Activated naive CD8-positive, alpha-beta T cell treated with anti-CD3 and anti-CD28 coated beads, Interleukin-2, amount 10 ng/mL, durations not matched to agents 7 days and 5 days (primary cell): ENCODE results near the gene KCTD16. TPM values are rescaled to one million over a fixed set of nuclear protein-coding genes. Genes with fewer than 3 reads are reported as not detected.

Experiments used
- ATAC-seq: fragments of 150-1000 bp; cut with Tn5 transposase; one replicate; pipeline ENCODE4 v1.10.0; 2021; ENCODE audit warnings: low read depth, moderate library complexity
- POLR2A ChIA-PET: fragments of 350-600 bp; sonication (Branson Sonifier 250); formaldehyde crosslinking; loops from one replicate; lab custom pipeline; 2021; ENCODE audit warnings: antibody characterized with exemption; lab: Charles Lee
- DNase-seq: peaks from one replicate; pipeline ENCODE4 v3.0.0; 2021
- H3K27ac Mint-ChIP-seq: one replicate; pipeline ENCODE4 v1.8.0; 2022; ENCODE audit warnings: mild to moderate bottlenecking, mixed read lengths
- H3K27me3 Mint-ChIP-seq: one replicate; pipeline ENCODE4 v1.8.0; 2022; ENCODE audit warnings: mild to moderate bottlenecking, moderate library complexity, mixed read lengths
- H3K36me3 Mint-ChIP-seq: one replicate; pipeline ENCODE4 v1.8.0; 2021; ENCODE audit warnings: mild to moderate bottlenecking, mixed read lengths
- H3K4me1 Mint-ChIP-seq: one replicate; pipeline ENCODE4 v1.8.0; 2021; ENCODE audit warnings: mixed read lengths
- H3K4me3 Mint-ChIP-seq: one replicate; pipeline ENCODE4 v1.8.0; 2022; ENCODE audit warnings: mild to moderate bottlenecking, moderate library complexity, mixed read lengths
- H3K9me3 Mint-ChIP-seq: one replicate; pipeline ENCODE4 v1.8.0; 2021; ENCODE audit warnings: mixed read lengths
- total RNA-seq, 2 experiments: library from RNA; stranded (reverse); gene quantifications; one replicate each; pipeline ENCODE4 v1.2.3, GENCODE V29; 2021

KCTD16 gene
- under 1 TPM; 0.17 to 0.22 TPM for total RNA-seq

GRCh38 chr5:144170276-144171024, at the start of gene KCTD16, which contains the start of gene YIPF5:
Gene KCTD16, plus strand, starts transcription at chr5:144170873.
Gene YIPF5, minus strand, starts transcription at chr5:144170659. Its CDS starts 704 bp downstream, at chr5:144169955.
- Mint-ChIP-seq H3K4me1 (peaks cover 35% of the 10 kb centered on the region), H3K27me3 (peaks cover 2% of the 10 kb centered on the region), H3K4me3 (peak within 1 kb of the TSS; percentile 90), H3K9me3 (no peaks in the 10 kb centered on the region), H3K27ac (peak within 1 kb of the TSS; percentile 84), H3K36me3 (peaks cover 13% of the 10 kb centered on the region)
- ATAC-seq = peak; percentile 99
- POLR2A ChIA-PET = interaction anchor here (0.5 to 2.5 kb wide), 7 partner anchors 11 to 1168 kb away, joined by 3 to 36 read pairs (median 5); partner anchors contain the start of gene NR3C1
- DNase-seq = peak; percentile 95

GRCh38 chr5:144121577-144121976, 49.1 kb upstream of the KCTD16 start:
- Mint-ChIP-seq H3K4me3 (no peak overlapping the region), H3K27me3 (peaks cover 2% of the 10 kb centered on the region), H3K9me3 (no peaks in the 10 kb centered on the region), H3K4me1 (no peaks in the 10 kb centered on the region), H3K36me3 (no peaks in the 10 kb centered on the region), H3K27ac (no peak overlapping the region)
- POLR2A ChIA-PET = no interaction called here
- ATAC-seq (no peak), DNase-seq (no peak)

- no peaks in the 10 kb centered on the region for H3K4me1 Mint-ChIP-seq
- POLR2A ChIA-PET = no interaction called here
- H3K27ac Mint-ChIP-seq = no peak overlapping the region
- DNase-seq (no peak), ATAC-seq (no peak)
- no peak overlapping the region for H3K4me3 Mint-ChIP-seq
- H3K27me3 Mint-ChIP-seq = peaks cover 2% of the 10 kb centered on the region
- no peaks in the 10 kb centered on the region for H3K36me3 Mint-ChIP-seq
- H3K9me3 Mint-ChIP-seq = no peaks in the 10 kb centered on the region
Observed at GRCh38 chr5:144122081-144122480, 48.6 kb upstream of the KCTD16 start.

GRCh38 chr5:144122641-144123040, 48.0 kb upstream of the KCTD16 start:
- Mint-ChIP-seq H3K27ac (no peak overlapping the region), H3K9me3 (no peaks in the 10 kb centered on the region), H3K27me3 (peaks cover 2% of the 10 kb centered on the region), H3K36me3 (no peaks in the 10 kb centered on the region), H3K4me1 (no peaks in the 10 kb centered on the region), H3K4me3 (no peak overlapping the region)
- ATAC-seq (no peak), DNase-seq (no peak)
- POLR2A ChIA-PET = no interaction called here

GRCh38 chr5:144125163-144125726, 45.4 kb upstream of the KCTD16 start:
- Mint-ChIP-seq H3K9me3 (no peaks in the 10 kb centered on the region), H3K36me3 (no peaks in the 10 kb centered on the region), H3K27ac (no peak overlapping the region), H3K4me1 (no peaks in the 10 kb centered on the region), H3K4me3 (no peak overlapping the region), H3K27me3 (no peaks in the 10 kb centered on the region)
- POLR2A ChIA-PET = no interaction called here
- DNase-seq = no peak
- ATAC-seq = no peak

- no peak overlapping the region for H3K27ac Mint-ChIP-seq
- no peaks in the 10 kb centered on the region for H3K4me1 Mint-ChIP-seq
- POLR2A ChIA-PET = no interaction called here
- DNase-seq (no peak), ATAC-seq (no peak)
- H3K4me3 Mint-ChIP-seq = no peak overlapping the region
- H3K36me3 Mint-ChIP-seq = no peaks in the 10 kb centered on the region
- no peaks in the 10 kb centered on the region for H3K9me3 Mint-ChIP-seq
- H3K27me3 Mint-ChIP-seq = peaks cover under 1% of the 10 kb centered on the region
Observed at GRCh38 chr5:144126707-144127106, 44.0 kb upstream of the KCTD16 start.

- Mint-ChIP-seq H3K36me3 (no peaks in the 10 kb centered on the region), H3K27me3 (peaks cover 2% of the 10 kb centered on the region), H3K27ac (no peak overlapping the region), H3K9me3 (no peaks in the 10 kb centered on the region), H3K4me1 (no peaks in the 10 kb centered on the region), H3K4me3 (no peak overlapping the region)
- no peak for DNase-seq
- ATAC-seq = no peak
- POLR2A ChIA-PET = interaction anchor here (0.7 kb wide), 1 partner anchor 1203 kb away, joined by 3 read pairs; no protein-coding TSS in a partner anchor
Observed at GRCh38 chr5:144128844-144129243, 41.8 kb upstream of the KCTD16 start.

GRCh38 chr5:144130306-144130705, 40.4 kb upstream of the KCTD16 start:
- Mint-ChIP-seq H3K27me3 (peaks cover 2% of the 10 kb centered on the region), H3K4me1 (no peaks in the 10 kb centered on the region)
- POLR2A ChIA-PET = no interaction called here

GRCh38 chr5:144131261-144131660, 39.4 kb upstream of the KCTD16 start:
- no peaks in the 10 kb centered on the region for H3K36me3 Mint-ChIP-seq
- no peak overlapping the region for H3K4me3 Mint-ChIP-seq
- no peak overlapping the region for H3K27ac Mint-ChIP-seq
- DNase-seq = no peak
- H3K27me3 Mint-ChIP-seq = peaks cover 2% of the 10 kb centered on the region
- POLR2A ChIA-PET = no interaction called here
- H3K4me1 Mint-ChIP-seq = peaks cover 3% of the 10 kb centered on the region
- ATAC-seq = no peak
- H3K9me3 Mint-ChIP-seq = no peaks in the 10 kb centered on the region

More at GRCh38 chr5:144130306-144130705, 40.4 kb upstream of the KCTD16 start:
- Mint-ChIP-seq H3K27ac (no peak overlapping the region), H3K9me3 (no peaks in the 10 kb centered on the region), H3K36me3 (no peaks in the 10 kb centered on the region), H3K4me3 (no peak overlapping the region)
- ATAC-seq (no peak), DNase-seq (no peak)

- H3K4me3 Mint-ChIP-seq = no peak overlapping the region
- no peak overlapping the region for H3K27ac Mint-ChIP-seq
- peaks cover 5% of the 10 kb centered on the region for H3K27me3 Mint-ChIP-seq
- DNase-seq (no peak), ATAC-seq (no peak)
- H3K4me1 Mint-ChIP-seq = peaks cover 3% of the 10 kb centered on the region
- H3K9me3 Mint-ChIP-seq = no peaks in the 10 kb centered on the region
- no peaks in the 10 kb centered on the region for H3K36me3 Mint-ChIP-seq
- POLR2A ChIA-PET = no interaction called here
Observed at GRCh38 chr5:144133050-144133633, 37.5 kb upstream of the KCTD16 start.

- peaks cover 5% of the 10 kb centered on the region for H3K27me3 Mint-ChIP-seq
- DNase-seq = no peak
- POLR2A ChIA-PET = no interaction called here
- H3K4me3 Mint-ChIP-seq = no peak overlapping the region
- no peak overlapping the region for H3K27ac Mint-ChIP-seq
- no peaks in the 10 kb centered on the region for H3K9me3 Mint-ChIP-seq
- ATAC-seq = no peak
- H3K4me1 Mint-ChIP-seq = peaks cover 3% of the 10 kb centered on the region
- H3K36me3 Mint-ChIP-seq = no peaks in the 10 kb centered on the region
Observed at GRCh38 chr5:144134194-144134826, 36.4 kb upstream of the KCTD16 start.

GRCh38 chr5:144135113-144135762, 35.4 kb upstream of the KCTD16 start:
- no peak for ATAC-seq
- Mint-ChIP-seq H3K27me3 (peaks cover 5% of the 10 kb centered on the region), H3K4me3 (no peak overlapping the region), H3K9me3 (no peaks in the 10 kb centered on the region), H3K4me1 (peaks cover 3% of the 10 kb centered on the region), H3K27ac (no peak overlapping the region), H3K36me3 (no peaks in the 10 kb centered on the region)
- DNase-seq = no peak
- POLR2A ChIA-PET = no interaction called here

GRCh38 chr5:144139586-144139985, 31.1 kb upstream of the KCTD16 start:
- H3K27ac Mint-ChIP-seq = no peak overlapping the region
- POLR2A ChIA-PET = interaction anchor here (0.5 kb wide), 1 partner anchor 12 kb away, joined by 4 read pairs; no protein-coding TSS in a partner anchor
- ATAC-seq = no peak
- peaks cover 7% of the 10 kb centered on the region for H3K27me3 Mint-ChIP-seq
- no peak for DNase-seq
- H3K4me3 Mint-ChIP-seq = no peak overlapping the region
- peaks cover 9% of the 10 kb centered on the region for H3K4me1 Mint-ChIP-seq
- no peaks in the 10 kb centered on the region for H3K36me3 Mint-ChIP-seq
- no peaks in the 10 kb centered on the region for H3K9me3 Mint-ChIP-seq
